H1 (cell line): ENCODE results near the gene GRK3. TPM values are rescaled to one million over a fixed set of nuclear protein-coding genes. Genes with fewer than 3 reads are reported as not detected.

ENCODE experiments used
- BACH1 ChIP-seq: IDR thresholded peaks from 2 replicates; pipeline ENCODE4 v1.6.1; 2012; ENCODE audit warnings: low read length, improper control_type of control experiment
- BRCA1 ChIP-seq: IDR thresholded peaks from 2 replicates; pipeline ENCODE4 v1.6.1; 2012; ENCODE audit warnings: low read depth, low read length, improper control_type of control experiment
- HDAC6 ChIP-seq: IDR thresholded peaks from one replicate; pipeline ENCODE4 v1.7.1; 2012; ENCODE audit warnings: low read depth, mild to moderate bottlenecking, inconsistent platforms, low read length, moderate library complexity
- NANOG ChIP-seq: IDR thresholded peaks from 2 replicates; pipeline ENCODE4 v1.6.1; 2011; ENCODE audit warnings: low read length, low read depth, mild to moderate bottlenecking, inconsistent platforms; ENCODE audit not compliant: insufficient read depth, poor library complexity, severe bottlenecking
- PHF8 ChIP-seq: fragments of 200-600 bp; sonication (generic); conservative IDR thresholded peaks from 2 replicates; pipeline ENCODE4 v1.7.1; 2012; ENCODE audit warnings: low read depth, mild to moderate bottlenecking, inconsistent platforms, low read length, moderate library complexity
- RBBP5 ChIP-seq: IDR thresholded peaks from 2 replicates; pipeline ENCODE4 v1.7.1; 2012; ENCODE audit warnings: low read depth, mild to moderate bottlenecking, inconsistent platforms, low read length, moderate library complexity, borderline replicate concordance
- RFX5 ChIP-seq: IDR thresholded peaks from 2 replicates; pipeline ENCODE4 v1.6.1; 2011; ENCODE audit warnings: low read depth, low read length, improper control_type of control experiment, borderline replicate concordance
- SP4 ChIP-seq: IDR thresholded peaks from 2 replicates; pipeline ENCODE4 v1.6.1; 2012; ENCODE audit warnings: low read length, inconsistent platforms
- SRF ChIP-seq: IDR thresholded peaks from 2 replicates; pipeline ENCODE4 v1.6.1; 2011; ENCODE audit warnings: mild to moderate bottlenecking, low read depth, low read length, moderate library complexity
- TCF12 ChIP-seq: IDR thresholded peaks from 2 replicates; pipeline ENCODE4 v1.6.1; 2011; ENCODE audit warnings: low read depth, mild to moderate bottlenecking, low read length
- polyA plus RNA-seq, 7 experiments: library from polyadenylated mRNA; depleted of rRNA in 3 of 7; stranded (reverse) in 5 of 7; unstranded in 2 of 7; fragments of >200 nt in 5 of 7; fragments of 200-250 nt in 2 of 7; gene quantifications; 1 replicate in 5 of 7; 2 replicates in 1 of 7; 4 replicates in 1 of 7; pipeline versions ENCODE4 v1.2.1 to v1.2.3, GENCODE V29; 2011 to 2013; ENCODE audit warnings: missing spikeins in 2 of 7, mixed read lengths in 2 of 7
- total RNA-seq: library from RNA; stranded (reverse); fragmentation: NEBNext Ultra II Directional; extraction: Animal tissue kit (Norgen Biotek cat#: 25700); gene quantifications from 2 replicates; pipeline ENCODE4 v1.2.1, GENCODE V29; 2021
- TF ChIP-seq, protein P1 (sequence below): fragments of 300-600 bp; sonication (generic); IDR thresholded peaks from 2 replicates; pipeline ENCODE4 v1.7.1; 2012; ENCODE audit warnings: low read length, moderate library complexity, mild to moderate bottlenecking, inconsistent platforms; ENCODE audit not compliant: insufficient replicate concordance
- TF ChIP-seq, protein P2 (sequence below): IDR thresholded peaks from 2 replicates; pipeline ENCODE4 v1.6.1; 2012; ENCODE audit warnings: inconsistent platforms

Gene GRK3
- total and polyA plus RNA-seq, 2 of the 8 experiments (the other 6 are each of a cell fraction or from before 2014, with no cell fraction given), result 7.5 to 35.3 TPM

DNA sequence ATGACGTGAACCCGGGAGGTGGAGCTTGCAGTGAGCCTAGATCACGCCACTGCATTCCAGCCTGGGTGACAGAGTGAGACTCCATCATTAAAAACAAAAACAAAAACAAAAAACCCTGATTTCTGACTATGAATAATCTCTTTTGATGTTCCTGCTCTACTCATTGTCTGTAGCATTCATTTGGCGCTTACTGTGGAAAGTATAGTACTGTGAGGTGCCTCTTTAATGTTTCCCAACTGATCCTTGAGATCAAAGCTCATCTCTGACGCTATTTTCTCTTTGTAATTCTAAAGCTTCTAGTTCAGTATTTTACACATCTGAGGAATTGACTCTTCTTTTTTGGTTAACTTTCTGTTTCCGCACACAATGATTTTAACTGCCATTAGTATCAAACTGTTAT is 60.0 kb downstream of the GRK3 start (continued):
- TF ChIP-seq, protein P1, sequence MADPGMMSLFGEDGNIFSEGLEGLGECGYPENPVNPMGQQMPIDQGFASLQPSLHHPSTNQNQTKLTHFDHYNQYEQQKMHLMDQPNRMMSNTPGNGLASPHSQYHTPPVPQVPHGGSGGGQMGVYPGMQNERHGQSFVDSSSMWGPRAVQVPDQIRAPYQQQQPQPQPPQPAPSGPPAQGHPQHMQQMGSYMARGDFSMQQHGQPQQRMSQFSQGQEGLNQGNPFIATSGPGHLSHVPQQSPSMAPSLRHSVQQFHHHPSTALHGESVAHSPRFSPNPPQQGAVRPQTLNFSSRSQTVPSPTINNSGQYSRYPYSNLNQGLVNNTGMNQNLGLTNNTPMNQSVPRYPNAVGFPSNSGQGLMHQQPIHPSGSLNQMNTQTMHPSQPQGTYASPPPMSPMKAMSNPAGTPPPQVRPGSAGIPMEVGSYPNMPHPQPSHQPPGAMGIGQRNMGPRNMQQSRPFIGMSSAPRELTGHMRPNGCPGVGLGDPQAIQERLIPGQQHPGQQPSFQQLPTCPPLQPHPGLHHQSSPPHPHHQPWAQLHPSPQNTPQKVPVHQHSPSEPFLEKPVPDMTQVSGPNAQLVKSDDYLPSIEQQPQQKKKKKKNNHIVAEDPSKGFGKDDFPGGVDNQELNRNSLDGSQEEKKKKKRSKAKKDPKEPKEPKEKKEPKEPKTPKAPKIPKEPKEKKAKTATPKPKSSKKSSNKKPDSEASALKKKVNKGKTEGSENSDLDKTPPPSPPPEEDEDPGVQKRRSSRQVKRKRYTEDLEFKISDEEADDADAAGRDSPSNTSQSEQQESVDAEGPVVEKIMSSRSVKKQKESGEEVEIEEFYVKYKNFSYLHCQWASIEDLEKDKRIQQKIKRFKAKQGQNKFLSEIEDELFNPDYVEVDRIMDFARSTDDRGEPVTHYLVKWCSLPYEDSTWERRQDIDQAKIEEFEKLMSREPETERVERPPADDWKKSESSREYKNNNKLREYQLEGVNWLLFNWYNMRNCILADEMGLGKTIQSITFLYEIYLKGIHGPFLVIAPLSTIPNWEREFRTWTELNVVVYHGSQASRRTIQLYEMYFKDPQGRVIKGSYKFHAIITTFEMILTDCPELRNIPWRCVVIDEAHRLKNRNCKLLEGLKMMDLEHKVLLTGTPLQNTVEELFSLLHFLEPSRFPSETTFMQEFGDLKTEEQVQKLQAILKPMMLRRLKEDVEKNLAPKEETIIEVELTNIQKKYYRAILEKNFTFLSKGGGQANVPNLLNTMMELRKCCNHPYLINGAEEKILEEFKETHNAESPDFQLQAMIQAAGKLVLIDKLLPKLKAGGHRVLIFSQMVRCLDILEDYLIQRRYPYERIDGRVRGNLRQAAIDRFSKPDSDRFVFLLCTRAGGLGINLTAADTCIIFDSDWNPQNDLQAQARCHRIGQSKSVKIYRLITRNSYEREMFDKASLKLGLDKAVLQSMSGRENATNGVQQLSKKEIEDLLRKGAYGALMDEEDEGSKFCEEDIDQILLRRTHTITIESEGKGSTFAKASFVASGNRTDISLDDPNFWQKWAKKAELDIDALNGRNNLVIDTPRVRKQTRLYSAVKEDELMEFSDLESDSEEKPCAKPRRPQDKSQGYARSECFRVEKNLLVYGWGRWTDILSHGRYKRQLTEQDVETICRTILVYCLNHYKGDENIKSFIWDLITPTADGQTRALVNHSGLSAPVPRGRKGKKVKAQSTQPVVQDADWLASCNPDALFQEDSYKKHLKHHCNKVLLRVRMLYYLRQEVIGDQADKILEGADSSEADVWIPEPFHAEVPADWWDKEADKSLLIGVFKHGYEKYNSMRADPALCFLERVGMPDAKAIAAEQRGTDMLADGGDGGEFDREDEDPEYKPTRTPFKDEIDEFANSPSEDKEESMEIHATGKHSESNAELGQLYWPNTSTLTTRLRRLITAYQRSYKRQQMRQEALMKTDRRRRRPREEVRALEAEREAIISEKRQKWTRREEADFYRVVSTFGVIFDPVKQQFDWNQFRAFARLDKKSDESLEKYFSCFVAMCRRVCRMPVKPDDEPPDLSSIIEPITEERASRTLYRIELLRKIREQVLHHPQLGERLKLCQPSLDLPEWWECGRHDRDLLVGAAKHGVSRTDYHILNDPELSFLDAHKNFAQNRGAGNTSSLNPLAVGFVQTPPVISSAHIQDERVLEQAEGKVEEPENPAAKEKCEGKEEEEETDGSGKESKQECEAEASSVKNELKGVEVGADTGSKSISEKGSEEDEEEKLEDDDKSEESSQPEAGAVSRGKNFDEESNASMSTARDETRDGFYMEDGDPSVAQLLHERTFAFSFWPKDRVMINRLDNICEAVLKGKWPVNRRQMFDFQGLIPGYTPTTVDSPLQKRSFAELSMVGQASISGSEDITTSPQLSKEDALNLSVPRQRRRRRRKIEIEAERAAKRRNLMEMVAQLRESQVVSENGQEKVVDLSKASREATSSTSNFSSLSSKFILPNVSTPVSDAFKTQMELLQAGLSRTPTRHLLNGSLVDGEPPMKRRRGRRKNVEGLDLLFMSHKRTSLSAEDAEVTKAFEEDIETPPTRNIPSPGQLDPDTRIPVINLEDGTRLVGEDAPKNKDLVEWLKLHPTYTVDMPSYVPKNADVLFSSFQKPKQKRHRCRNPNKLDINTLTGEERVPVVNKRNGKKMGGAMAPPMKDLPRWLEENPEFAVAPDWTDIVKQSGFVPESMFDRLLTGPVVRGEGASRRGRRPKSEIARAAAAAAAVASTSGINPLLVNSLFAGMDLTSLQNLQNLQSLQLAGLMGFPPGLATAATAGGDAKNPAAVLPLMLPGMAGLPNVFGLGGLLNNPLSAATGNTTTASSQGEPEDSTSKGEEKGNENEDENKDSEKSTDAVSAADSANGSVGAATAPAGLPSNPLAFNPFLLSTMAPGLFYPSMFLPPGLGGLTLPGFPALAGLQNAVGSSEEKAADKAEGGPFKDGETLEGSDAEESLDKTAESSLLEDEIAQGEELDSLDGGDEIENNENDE, result no peak
- TF ChIP-seq BACH1 (no peak), BRCA1 (no peak), HDAC6 (no peak), SRF (no peak), RBBP5 (no peak), SP4 (no peak), RFX5 (no peak), TCF12 (no peak), NANOG (no peak), PHF8 (no peak)
- TF ChIP-seq, protein P2, sequence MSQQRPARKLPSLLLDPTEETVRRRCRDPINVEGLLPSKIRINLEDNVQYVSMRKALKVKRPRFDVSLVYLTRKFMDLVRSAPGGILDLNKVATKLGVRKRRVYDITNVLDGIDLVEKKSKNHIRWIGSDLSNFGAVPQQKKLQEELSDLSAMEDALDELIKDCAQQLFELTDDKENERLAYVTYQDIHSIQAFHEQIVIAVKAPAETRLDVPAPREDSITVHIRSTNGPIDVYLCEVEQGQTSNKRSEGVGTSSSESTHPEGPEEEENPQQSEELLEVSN, result no peak
